ENCODE data around the gene TTLL5. TPM values are rescaled to one million over a fixed set of nuclear protein-coding genes. Genes with fewer than 3 reads are reported as not detected.

Gene TTLL5
- total RNA-seq, 1 donor from 2014 or later, result 39.6 TPM

DNA sequence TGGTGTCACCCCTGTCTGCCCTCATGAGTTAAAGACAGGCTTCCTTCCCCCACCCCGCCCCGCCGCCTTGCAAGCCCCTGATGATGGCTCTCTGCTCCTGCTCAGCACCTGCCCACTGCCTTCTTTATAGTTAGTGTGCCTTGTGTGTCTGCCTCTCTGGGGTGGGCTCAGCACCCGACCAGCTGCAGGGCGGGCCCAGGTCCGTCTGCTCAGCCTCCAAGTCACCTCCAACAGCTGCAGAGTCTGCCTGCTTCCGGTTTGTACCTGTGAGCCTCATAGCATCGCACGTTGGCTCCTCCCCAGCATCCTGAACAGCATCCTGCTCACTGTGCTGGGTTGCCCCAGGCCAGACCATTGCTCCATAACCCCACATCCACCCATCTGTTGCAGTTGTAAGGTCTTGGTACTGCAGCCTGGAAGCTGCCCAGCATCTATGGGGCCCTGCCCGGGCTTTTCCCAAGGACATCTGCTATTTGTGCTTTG is 317.2 kb downstream of the TTLL5 start:
- no peak overlapping the region for H3K4me3 ChIP-seq (ENCODE audit: low read depth, low read length)
- TF ChIP-seq, protein P1, sequence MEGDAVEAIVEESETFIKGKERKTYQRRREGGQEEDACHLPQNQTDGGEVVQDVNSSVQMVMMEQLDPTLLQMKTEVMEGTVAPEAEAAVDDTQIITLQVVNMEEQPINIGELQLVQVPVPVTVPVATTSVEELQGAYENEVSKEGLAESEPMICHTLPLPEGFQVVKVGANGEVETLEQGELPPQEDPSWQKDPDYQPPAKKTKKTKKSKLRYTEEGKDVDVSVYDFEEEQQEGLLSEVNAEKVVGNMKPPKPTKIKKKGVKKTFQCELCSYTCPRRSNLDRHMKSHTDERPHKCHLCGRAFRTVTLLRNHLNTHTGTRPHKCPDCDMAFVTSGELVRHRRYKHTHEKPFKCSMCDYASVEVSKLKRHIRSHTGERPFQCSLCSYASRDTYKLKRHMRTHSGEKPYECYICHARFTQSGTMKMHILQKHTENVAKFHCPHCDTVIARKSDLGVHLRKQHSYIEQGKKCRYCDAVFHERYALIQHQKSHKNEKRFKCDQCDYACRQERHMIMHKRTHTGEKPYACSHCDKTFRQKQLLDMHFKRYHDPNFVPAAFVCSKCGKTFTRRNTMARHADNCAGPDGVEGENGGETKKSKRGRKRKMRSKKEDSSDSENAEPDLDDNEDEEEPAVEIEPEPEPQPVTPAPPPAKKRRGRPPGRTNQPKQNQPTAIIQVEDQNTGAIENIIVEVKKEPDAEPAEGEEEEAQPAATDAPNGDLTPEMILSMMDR (conservative IDR thresholded peaks at IDR 0.05; ENCODE audit: low read depth, low read length), result no peak
- no peak for DNase-seq (ENCODE audit: low read depth)

GRCh38 chr14:75979071-75979571 is 318.1 kb downstream of the TTLL5 start:
- no peak overlapping the region for H3K4me3 ChIP-seq (ENCODE audit: low read depth, low read length)
- no peak for DNase-seq (ENCODE audit: low read depth)
- TF ChIP-seq, protein P1 (conservative IDR thresholded peaks at IDR 0.05; ENCODE audit: low read depth, low read length), result peak; percentile 81

DNA sequence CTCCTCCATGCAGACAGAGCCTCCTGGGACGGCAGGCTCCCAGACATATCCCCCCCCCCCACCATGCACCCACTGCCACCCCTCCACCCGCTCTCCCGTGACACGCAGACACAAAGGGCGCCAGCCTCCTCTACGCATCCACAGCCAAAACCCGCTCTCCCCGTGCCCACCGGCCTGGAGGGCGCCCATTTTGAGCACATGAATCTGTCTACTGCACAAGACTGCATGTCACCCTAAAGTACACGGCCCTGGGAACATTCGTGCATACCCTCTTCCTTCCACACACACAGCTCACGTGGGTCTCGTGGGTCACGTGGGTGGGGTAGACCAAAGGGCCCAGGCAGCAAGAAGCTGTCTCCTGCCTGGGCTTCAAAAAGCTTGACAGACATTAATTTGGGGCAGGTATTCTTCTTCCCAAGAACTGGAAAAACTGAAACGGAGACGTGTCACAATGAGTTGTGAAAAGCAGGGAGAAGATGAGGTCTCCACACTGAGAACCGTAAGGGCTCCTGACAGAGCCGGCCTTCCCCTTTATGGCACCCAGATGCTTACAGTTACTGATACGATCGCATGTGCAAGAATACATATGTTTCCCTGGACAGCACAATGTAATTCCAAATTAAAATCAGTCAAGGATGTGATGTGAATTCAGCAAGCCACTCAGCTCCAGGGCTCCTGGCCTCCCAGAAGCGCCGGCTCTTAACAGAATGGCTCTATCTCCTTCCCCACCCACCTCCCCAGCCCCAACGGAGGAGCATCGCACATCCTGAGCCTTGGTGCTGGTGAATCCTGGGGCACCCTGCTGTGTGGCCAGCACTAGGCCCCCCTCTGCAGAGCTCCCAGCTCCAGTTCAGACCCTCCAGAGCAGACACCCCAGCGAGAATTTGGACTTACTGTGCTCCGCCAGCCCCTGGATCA is 318.9 kb downstream of the TTLL5 start:
- no peak for DNase-seq (ENCODE audit: low read depth)
- no peak overlapping the region for H3K4me3 ChIP-seq (ENCODE audit: low read depth, low read length)
- TF ChIP-seq, protein P1 (conservative IDR thresholded peaks at IDR 0.05; ENCODE audit: low read depth, low read length), result no peak

GRCh38 chr14:75980856-75981255 is 319.8 kb downstream of the TTLL5 start:
- TF ChIP-seq, protein P1 (conservative IDR thresholded peaks at IDR 0.05; ENCODE audit: low read depth, low read length), result no peak
- no peak for DNase-seq (ENCODE audit: low read depth)
- H3K4me3 ChIP-seq (ENCODE audit: low read depth, low read length), result no peak overlapping the region

- peak within 1 kb of the TSS; percentile 80 for H3K4me3 ChIP-seq (ENCODE audit: low read depth, low read length)
- TF ChIP-seq, protein P1 (conservative IDR thresholded peaks at IDR 0.05; ENCODE audit: low read depth, low read length), result no peak
- DNase-seq (ENCODE audit: low read depth), result peak; percentile 50
These were observed 320.6 kb downstream of the TTLL5 start, which contains the start of gene TGFB3 for GRCh38 chr14:75981426-75982265. TSS of gene TGFB3 (minus strand) at chr14:75981995. CDS start at chr14:75980893, 1,102 bp downstream.

DNA sequence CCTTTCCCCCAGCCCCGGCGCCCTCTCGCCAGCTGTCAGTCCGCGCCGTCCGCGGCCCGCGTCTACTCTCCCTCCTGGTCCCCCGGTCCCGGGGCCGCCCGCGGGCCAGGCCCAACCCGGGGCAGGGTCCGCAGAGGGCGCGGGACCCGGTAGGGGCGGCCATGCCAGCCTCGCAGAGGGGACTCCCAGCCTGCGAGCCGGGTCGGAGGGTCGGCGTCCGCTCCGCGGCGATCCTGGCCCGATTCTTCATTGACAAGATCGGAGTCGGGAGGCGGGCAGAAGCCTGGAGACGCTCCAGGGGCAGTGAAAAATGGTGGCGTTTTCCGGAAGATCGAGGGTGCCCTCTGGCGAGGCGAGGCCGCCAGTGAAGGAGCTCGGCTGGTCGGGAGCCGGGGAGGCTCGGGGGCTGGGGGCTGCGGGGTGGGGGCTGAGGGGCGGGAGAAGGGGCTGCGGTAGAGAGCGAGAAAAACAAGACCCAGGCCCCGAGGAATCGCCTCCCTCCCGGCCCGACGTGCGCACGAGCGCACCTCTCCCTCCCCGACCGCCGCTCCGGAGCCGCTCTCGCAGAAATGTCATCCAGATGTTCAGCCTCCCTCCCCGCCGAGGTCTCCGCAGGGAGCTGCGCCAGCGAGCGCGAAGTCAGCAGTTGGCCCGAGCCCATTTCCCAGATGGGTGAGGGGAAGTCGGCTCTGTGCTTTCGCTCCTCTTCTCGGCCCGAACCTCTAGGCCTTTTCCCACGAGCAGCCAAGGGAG is 321.4 kb downstream of the TTLL5 start:
- TF ChIP-seq, protein P1 (conservative IDR thresholded peaks at IDR 0.05; ENCODE audit: low read depth, low read length), result peak; percentile 56
- DNase-seq (ENCODE audit: low read depth), result no peak

More for the DNA sequence above, 321.4 kb downstream of the TTLL5 start:
- H3K4me3 ChIP-seq (ENCODE audit: low read depth, low read length), result peak overlapping the region; percentile 80

Data from epithelial cell of proximal tubule (primary cell).